CD4-positive, alpha-beta T cell (primary cell): Measurements from ENCODE around the gene PDE10A. TPM values are rescaled to one million over a fixed set of nuclear protein-coding genes. Genes with fewer than 3 reads are reported as not detected.
"Not testable (repeated sequence)": the region's sequence is repeated elsewhere in the genome, so short reads cannot be mapped to it uniquely, and the experiment has no call there.

Source experiments
- ATAC-seq: fragments of 200-7000 bp; cut with Tn5 transposase; one replicate; pipeline ENCODE4 v1.10.0; 2022; ENCODE audit warnings: mild to moderate bottlenecking; ENCODE audit not compliant: poor library complexity
- CTCF ChIA-PET: fragments of 350-600 bp; sonication (Branson Sonifier 250); formaldehyde crosslinking; loops from one replicate; lab custom pipeline; 2021; ENCODE audit warnings: antibody characterized with exemption, inconsistent platforms; lab: Charles Lee
- POLR2A ChIA-PET: fragments of 350-600 bp; sonication (Branson Sonifier 250); formaldehyde crosslinking; loops from one replicate; lab custom pipeline; 2021; ENCODE audit warnings: antibody characterized with exemption, inconsistent platforms; lab: Charles Lee
- DNase-seq, 14 experiments: peaks; one replicate each; pipeline ENCODE4 v3.0.0-alpha.2; 2013 to 2020; ENCODE audit warnings: mixed read lengths in 2 of 14
- H3K27ac ChIP-seq, 2 donors: one replicate each; pipeline versions ENCODE4 v1.5.1 to v1.7.0; 2013; ENCODE audit warnings: low read length in 2 of 2, low read depth in 1 of 2, mild to moderate bottlenecking in 1 of 2
- H3K27me3 ChIP-seq, 2 experiments: 1 replicate in 1 of 2; 2 replicates in 1 of 2; pipeline versions ENCODE4 v1.6.1 to v1.7.0; 2013; ENCODE audit warnings: low read length in 2 of 2, control low read depth in 1 of 2, mild to moderate bottlenecking in 1 of 2, moderate library complexity in 1 of 2; ENCODE audit not compliant: insufficient read depth in 2 of 2, control insufficient read depth in 1 of 2
- H3K36me3 ChIP-seq: one replicate; pipeline ENCODE4 v1.6.1; 2013; ENCODE audit warnings: low read length, control low read depth; ENCODE audit not compliant: insufficient read depth
- H3K4me1 ChIP-seq: one replicate; pipeline ENCODE4 v1.6.1; 2013; ENCODE audit warnings: low read length, control low read depth; ENCODE audit not compliant: insufficient read depth
- H3K4me3 ChIP-seq: one replicate; pipeline ENCODE4 v1.5.1; 2013; ENCODE audit warnings: mild to moderate bottlenecking, low read length, moderate library complexity
- H3K9me3 ChIP-seq, 2 experiments: 1 replicate in 1 of 2; 2 replicates in 1 of 2; pipeline versions ENCODE4 v1.6.1 to v1.7.0; 2013; ENCODE audit warnings: low read length in 2 of 2, mild to moderate bottlenecking in 2 of 2, control low read depth in 1 of 2, moderate library complexity in 1 of 2; ENCODE audit not compliant: control insufficient read depth in 1 of 2, insufficient read depth in 1 of 2
- H3K27ac Mint-ChIP-seq: one replicate; pipeline ENCODE4 v1.8.0; 2020; ENCODE audit warnings: mixed read lengths
- H3K27me3 Mint-ChIP-seq: one replicate; pipeline ENCODE4 v1.8.0; 2021; ENCODE audit warnings: mixed read lengths
- H3K36me3 Mint-ChIP-seq: one replicate; pipeline ENCODE4 v1.8.0; 2021; ENCODE audit warnings: low read depth, mixed read lengths
- H3K4me1 Mint-ChIP-seq: one replicate; pipeline ENCODE4 v1.8.0; 2021; ENCODE audit warnings: low read depth, mixed read lengths
- H3K4me3 Mint-ChIP-seq: one replicate; pipeline ENCODE4 v1.8.0; 2020; ENCODE audit warnings: mild to moderate bottlenecking, mixed read lengths
- H3K9me3 Mint-ChIP-seq: one replicate; pipeline ENCODE4 v1.8.0; 2020; ENCODE audit warnings: mixed read lengths
- intact Hi-C, 2 experiments: fragments of 100-400 bp; cut with DNase I in 1 of 2; cut with micrococcal nuclease in 1 of 2; formaldehyde crosslinking; loops; one replicate each; pipeline versions ENCODE4 v1.15.1 to v1.9.0; 2023 to 2025; cut with DNase I, micrococcal nuclease
- total RNA-seq, 174 experiments: library from RNA in 2 of 174; stranded (reverse) in 2 of 174; gene quantifications; one replicate each; pipeline ENCODE4 v1.2.3 and lab custom pipeline; 2021 to 2026
- TF ChIP-seq, protein P1 (sequence below): fragments of 200-600 bp; IDR thresholded peaks from one replicate; pipeline ENCODE4 v1.8.0; 2022; ENCODE audit warnings: antibody characterized with exemption, mild to moderate bottlenecking

PDE10A gene
- total RNA-seq, 2 experiments from 2014 or later: not detected

DNA sequence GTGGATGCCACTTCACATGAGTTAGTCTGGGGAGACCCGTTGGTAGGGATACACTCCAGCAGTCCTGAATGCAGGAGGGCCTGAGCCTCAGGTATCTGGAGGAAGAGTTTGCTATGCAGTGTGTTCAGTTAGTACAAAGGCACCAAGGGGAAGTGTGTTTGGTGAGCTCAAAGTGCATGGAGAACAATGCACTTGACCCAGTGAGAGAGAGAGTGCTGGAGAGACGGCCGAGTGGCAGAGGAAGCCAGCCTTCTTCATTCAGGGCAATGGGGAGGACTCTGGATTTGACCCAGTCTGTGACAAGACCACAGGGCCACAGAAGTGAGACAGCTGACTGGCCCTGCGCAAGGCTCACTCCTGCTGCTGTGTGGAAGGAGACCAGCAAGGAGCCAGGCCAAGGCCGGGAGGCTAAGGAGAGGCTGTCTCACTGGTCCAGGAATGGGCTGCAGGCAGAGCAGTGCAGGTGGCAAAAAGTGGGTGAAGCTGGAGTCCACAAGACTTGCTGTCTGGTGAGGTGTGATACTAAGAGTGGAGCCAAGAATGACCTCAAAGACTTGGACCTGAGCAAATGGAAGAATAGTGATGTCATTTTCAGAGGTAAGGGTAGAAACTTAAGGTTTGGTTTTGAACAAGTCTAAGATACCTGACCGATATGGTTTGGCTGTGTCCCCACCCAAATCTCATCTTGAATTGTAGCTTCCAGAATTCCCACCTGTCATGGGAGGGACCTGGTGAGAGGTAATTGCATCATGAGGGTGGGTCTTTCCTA is 38.0 kb downstream of the PDE10A start:
- Mint-ChIP-seq H3K4me1 (no peaks in the 10 kb centered on the region), H3K36me3 (no peaks in the 10 kb centered on the region), H3K27ac (no peak overlapping the region), H3K27me3 (no peaks in the 10 kb centered on the region), H3K4me3 (no peak overlapping the region), H3K9me3 (no peaks in the 10 kb centered on the region)
- ChIA-PET CTCF (no interaction called here), POLR2A (no interaction called here)
- Histone ChIP-seq H3K27ac (no peak overlapping the region), H3K36me3 (no peaks in the 10 kb centered on the region), H3K4me3 (no peak overlapping the region), H3K9me3 (peaks cover 0 to 13% of the 10 kb centered on the region in 2 experiments), H3K27me3 (no peaks in the 10 kb centered on the region), H3K4me1 (no peaks in the 10 kb centered on the region)
- DNase-seq: no peak
- ATAC-seq: no peak
- TF ChIP-seq, protein P1, sequence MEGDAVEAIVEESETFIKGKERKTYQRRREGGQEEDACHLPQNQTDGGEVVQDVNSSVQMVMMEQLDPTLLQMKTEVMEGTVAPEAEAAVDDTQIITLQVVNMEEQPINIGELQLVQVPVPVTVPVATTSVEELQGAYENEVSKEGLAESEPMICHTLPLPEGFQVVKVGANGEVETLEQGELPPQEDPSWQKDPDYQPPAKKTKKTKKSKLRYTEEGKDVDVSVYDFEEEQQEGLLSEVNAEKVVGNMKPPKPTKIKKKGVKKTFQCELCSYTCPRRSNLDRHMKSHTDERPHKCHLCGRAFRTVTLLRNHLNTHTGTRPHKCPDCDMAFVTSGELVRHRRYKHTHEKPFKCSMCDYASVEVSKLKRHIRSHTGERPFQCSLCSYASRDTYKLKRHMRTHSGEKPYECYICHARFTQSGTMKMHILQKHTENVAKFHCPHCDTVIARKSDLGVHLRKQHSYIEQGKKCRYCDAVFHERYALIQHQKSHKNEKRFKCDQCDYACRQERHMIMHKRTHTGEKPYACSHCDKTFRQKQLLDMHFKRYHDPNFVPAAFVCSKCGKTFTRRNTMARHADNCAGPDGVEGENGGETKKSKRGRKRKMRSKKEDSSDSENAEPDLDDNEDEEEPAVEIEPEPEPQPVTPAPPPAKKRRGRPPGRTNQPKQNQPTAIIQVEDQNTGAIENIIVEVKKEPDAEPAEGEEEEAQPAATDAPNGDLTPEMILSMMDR: no peak
- intact Hi-C loops: no loop called here

DNA sequence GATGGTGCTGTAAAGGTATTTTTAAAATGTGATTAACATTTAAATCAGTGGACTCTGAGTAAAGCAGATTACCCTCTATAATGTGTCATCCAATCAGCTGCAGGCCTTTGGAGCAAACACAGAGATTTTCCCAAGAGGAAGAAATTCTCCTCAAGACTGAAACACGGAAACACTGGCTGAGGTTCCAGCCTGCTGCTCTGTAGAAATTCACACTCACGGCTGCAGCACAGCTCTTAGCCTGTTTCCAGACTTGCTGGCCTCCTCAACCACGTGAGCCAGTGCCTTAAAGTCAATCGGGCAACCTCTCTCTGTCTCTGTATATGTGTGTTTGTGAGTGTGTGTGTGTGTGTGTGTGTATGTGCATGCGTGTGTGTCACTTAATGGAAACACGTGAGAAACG is 41.1 kb downstream of the PDE10A start:
- DNase-seq (no peak), ATAC-seq (no peak)
- H3K27ac Mint-ChIP-seq: no peak overlapping the region
- TF ChIP-seq, protein P1: no peak
- no peaks in the 10 kb centered on the region for H3K9me3 Mint-ChIP-seq
- no peaks in the 10 kb centered on the region for H3K27me3 Mint-ChIP-seq
- H3K9me3 ChIP-seq: peaks cover 0 to 13% of the 10 kb centered on the region in 2 experiments
- no peaks in the 10 kb centered on the region for H3K27me3 ChIP-seq
- H3K36me3 ChIP-seq: no peaks in the 10 kb centered on the region
- H3K4me3 Mint-ChIP-seq: no peak overlapping the region
- intact Hi-C loops: no loop called here
- no peak overlapping the region for H3K27ac ChIP-seq
- ChIA-PET POLR2A (no interaction called here), CTCF (no interaction called here)
- H3K4me1 Mint-ChIP-seq: no peaks in the 10 kb centered on the region
- no peak overlapping the region for H3K4me3 ChIP-seq
- no peaks in the 10 kb centered on the region for H3K4me1 ChIP-seq
- H3K36me3 Mint-ChIP-seq: no peaks in the 10 kb centered on the region

DNA sequence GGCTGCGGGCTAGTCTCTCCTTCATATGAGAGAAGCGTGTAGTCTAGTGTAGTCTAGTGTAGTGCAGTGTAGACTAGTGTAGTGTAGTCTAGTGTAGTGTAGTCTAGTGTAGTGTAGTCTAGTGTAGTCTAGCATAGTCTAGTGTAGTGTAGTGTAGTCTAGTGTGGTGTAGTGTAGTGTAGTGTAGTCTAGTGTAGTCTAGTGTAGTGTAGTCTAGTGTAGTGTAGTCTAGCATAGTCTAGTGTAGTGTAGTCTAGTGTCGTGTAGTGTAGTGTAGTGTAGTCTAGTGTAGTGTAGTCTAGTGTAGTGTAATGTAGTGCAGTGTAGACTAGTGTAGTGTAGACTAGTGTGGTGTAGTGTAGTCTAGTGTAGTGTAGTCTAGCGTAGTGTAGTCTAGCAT is 44.1 kb downstream of the PDE10A start:
- H3K9me3 ChIP-seq, H3K27ac Mint-ChIP-seq, DNase-seq, H3K27me3 Mint-ChIP-seq, H3K36me3 Mint-ChIP-seq, H3K4me1 ChIP-seq, intact Hi-C loops, ATAC-seq, H3K27me3 ChIP-seq, H3K9me3 Mint-ChIP-seq, H3K27ac ChIP-seq, H3K4me1 Mint-ChIP-seq, CTCF ChIA-PET, POLR2A ChIA-PET, H3K4me3 ChIP-seq, H3K4me3 Mint-ChIP-seq, H3K36me3 ChIP-seq: not testable (repeated sequence)

DNA sequence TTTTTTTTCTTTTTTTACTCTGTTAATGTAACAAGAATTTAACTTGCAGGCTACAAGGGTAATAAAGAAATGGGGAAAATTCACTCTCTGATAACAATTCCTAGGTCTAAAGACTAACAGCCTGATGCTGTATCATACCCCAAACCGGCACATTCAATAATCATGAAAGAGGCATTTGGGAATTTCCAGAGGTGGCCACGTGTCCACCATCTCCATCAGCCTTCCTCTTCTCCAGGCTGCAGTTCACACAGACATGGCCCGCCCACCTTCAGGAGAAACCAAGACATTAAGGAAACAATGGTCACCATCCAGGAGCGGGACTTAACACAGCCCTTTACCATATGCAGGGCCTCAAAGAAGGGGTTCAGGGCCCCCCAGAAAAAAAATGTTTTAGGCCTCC is 44.8 kb downstream of the PDE10A start:
- no peak for ATAC-seq
- H3K4me1 Mint-ChIP-seq: no peaks in the 10 kb centered on the region
- TF ChIP-seq, protein P1: no peak
- no peak overlapping the region for H3K27ac Mint-ChIP-seq
- Histone ChIP-seq H3K36me3 (no peaks in the 10 kb centered on the region), H3K27me3 (no peaks in the 10 kb centered on the region), H3K27ac (no peak overlapping the region), H3K4me1 (no peaks in the 10 kb centered on the region), H3K9me3 (peaks cover 0 to 5% of the 10 kb centered on the region in 2 experiments), H3K4me3 (no peak overlapping the region)
- H3K27me3 Mint-ChIP-seq: no peaks in the 10 kb centered on the region
- H3K9me3 Mint-ChIP-seq: no peaks in the 10 kb centered on the region
- intact Hi-C loops: no loop called here
- ChIA-PET CTCF (no interaction called here), POLR2A (no interaction called here)
- H3K4me3 Mint-ChIP-seq: no peak overlapping the region
- DNase-seq: no peak
- H3K36me3 Mint-ChIP-seq: no peaks in the 10 kb centered on the region
